HL-60 (cell line): ENCODE results near the gene PGAP3.

Source experiments
- DNase-seq, 2 experiments: peaks; one replicate each; pipeline ENCODE4 v3.0.0-alpha.2; 2010 to 2020; ENCODE audit warnings: low read depth in 1 of 2, low spot score in 1 of 2
- H3K27ac ChIP-seq: fragments of 250-450 bp; sonication (Bioruptor Pico); replicated peaks from 2 replicates; pipeline ENCODE4 v1.5.1; 2020; ENCODE audit warnings: mild to moderate bottlenecking, moderate library complexity
- H3K27me3 ChIP-seq: fragments of 250-450 bp; sonication (Bioruptor Pico); 2 replicates; pipeline ENCODE4 v1.5.1; 2021; ENCODE audit warnings: mild to moderate bottlenecking, moderate library complexity; ENCODE audit not compliant: insufficient read depth, poor library complexity, severe bottlenecking
- H3K4me3 ChIP-seq: replicated peaks from 2 replicates; pipeline ENCODE4 v1.5.1; 2011; ENCODE audit warnings: mild to moderate bottlenecking, control low read depth, low read length; ENCODE audit not compliant: insufficient read depth
- GABPA ChIP-seq: IDR thresholded peaks from 2 replicates; pipeline ENCODE4 v1.6.1; 2012; ENCODE audit warnings: low read depth
- POLR2AphosphoS5 ChIP-seq: IDR thresholded peaks from 2 replicates; pipeline ENCODE4 v1.6.1; 2012; ENCODE audit warnings: low read depth
- SPI1 ChIP-seq: IDR thresholded peaks from 2 replicates; pipeline ENCODE4 v1.6.1; 2012; ENCODE audit warnings: low read depth, mild to moderate bottlenecking, borderline replicate concordance
- TF ChIP-seq, protein P1 (sequence below): IDR thresholded peaks from 2 replicates; pipeline ENCODE4 v1.6.1; 2012; ENCODE audit warnings: low read depth; ENCODE audit not compliant: insufficient replicate concordance
- TF ChIP-seq, protein P2 (sequence below): IDR thresholded peaks from one replicate; pipeline ENCODE4 v1.5.1; 2011; ENCODE audit warnings: low read length, control low read depth, inconsistent platforms; ENCODE audit not compliant: insufficient read depth

The PGAP3 gene

DNA sequence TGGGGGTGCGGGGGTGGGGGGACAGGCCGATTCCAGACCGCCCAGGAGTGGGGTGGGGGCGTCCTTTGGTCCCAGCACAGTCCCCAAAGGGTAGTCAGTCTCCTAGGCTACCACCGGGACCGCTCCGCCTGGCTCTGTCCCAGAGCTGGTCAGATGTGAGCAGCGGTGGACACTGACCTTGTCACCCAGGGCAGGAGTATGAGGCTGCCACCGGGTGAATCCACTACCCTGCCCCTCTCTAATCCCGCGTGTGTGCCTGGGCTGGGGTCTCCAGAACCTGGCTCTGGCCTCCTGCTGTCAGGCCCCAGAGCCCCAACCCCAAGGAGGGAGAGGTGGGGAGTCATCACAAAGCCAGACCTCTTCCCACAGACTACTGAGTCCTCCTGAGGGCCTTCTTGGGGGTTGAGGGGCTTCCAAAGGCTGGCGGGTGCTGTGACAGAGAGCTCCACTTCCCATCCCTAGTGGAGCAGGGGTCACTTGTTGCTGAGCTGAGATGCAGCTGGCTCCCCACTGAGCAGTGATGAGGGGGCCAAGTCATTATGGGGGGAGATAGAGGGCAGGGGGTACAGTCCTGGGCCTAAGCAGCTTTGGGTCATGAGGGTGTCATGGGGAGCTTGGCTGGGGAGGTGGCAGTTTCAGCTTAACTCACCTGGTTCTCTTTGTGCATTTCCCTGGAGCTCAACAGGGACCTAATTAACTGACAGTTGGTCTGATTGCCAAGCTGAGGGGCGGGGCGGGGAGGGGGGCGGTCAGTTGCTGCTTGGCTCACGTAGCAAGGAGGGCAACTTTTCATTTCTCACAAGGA is 59.9 kb downstream of the PGAP3 start:
- TF ChIP-seq SPI1 (no peak), GABPA (no peak)
- DNase-seq: no peak
- H3K27me3 ChIP-seq: peaks cover 7% of the 10 kb centered on the region
- no peak overlapping the region for H3K27ac ChIP-seq
- H3K4me3 ChIP-seq: no peak overlapping the region

DNA sequence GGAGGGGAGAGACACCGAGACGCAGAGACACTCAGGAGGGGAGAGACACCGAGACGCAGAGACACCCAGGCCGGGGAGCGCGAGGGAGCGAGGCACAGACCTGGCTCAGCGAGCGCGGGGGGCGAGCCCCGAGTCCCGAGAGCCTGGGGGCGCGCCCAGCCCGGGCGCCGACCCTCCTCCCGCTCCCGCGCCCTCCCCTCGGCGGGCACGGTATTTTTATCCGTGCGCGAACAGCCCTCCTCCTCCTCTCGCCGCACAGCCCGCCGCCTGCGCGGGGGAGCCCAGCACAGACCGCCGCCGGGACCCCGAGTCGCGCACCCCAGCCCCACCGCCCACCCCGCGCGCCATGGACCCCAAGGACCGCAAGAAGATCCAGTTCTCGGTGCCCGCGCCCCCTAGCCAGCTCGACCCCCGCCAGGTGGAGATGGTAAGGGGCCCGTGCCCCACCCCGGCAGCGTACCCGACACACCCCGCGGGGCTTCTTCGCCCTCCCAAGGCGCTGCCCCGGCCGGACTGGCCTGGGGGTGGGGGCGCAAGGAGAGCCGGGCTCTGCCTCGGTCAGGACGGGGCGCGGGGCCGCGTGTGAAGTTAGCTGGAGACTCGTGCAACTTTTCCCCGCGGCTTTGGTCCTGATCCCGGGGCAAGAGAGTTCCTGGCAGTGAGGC is 60.7 kb downstream of the PGAP3 start:
- peaks cover 7% of the 10 kb centered on the region for H3K27me3 ChIP-seq
- no peak overlapping the region for H3K4me3 ChIP-seq
- TF ChIP-seq, protein P1, sequence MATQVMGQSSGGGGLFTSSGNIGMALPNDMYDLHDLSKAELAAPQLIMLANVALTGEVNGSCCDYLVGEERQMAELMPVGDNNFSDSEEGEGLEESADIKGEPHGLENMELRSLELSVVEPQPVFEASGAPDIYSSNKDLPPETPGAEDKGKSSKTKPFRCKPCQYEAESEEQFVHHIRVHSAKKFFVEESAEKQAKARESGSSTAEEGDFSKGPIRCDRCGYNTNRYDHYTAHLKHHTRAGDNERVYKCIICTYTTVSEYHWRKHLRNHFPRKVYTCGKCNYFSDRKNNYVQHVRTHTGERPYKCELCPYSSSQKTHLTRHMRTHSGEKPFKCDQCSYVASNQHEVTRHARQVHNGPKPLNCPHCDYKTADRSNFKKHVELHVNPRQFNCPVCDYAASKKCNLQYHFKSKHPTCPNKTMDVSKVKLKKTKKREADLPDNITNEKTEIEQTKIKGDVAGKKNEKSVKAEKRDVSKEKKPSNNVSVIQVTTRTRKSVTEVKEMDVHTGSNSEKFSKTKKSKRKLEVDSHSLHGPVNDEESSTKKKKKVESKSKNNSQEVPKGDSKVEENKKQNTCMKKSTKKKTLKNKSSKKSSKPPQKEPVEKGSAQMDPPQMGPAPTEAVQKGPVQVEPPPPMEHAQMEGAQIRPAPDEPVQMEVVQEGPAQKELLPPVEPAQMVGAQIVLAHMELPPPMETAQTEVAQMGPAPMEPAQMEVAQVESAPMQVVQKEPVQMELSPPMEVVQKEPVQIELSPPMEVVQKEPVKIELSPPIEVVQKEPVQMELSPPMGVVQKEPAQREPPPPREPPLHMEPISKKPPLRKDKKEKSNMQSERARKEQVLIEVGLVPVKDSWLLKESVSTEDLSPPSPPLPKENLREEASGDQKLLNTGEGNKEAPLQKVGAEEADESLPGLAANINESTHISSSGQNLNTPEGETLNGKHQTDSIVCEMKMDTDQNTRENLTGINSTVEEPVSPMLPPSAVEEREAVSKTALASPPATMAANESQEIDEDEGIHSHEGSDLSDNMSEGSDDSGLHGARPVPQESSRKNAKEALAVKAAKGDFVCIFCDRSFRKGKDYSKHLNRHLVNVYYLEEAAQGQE: no peak
- TF ChIP-seq GABPA (no peak), SPI1 (no peak), POLR2AphosphoS5 (no peak)
- TF ChIP-seq, protein P2, sequence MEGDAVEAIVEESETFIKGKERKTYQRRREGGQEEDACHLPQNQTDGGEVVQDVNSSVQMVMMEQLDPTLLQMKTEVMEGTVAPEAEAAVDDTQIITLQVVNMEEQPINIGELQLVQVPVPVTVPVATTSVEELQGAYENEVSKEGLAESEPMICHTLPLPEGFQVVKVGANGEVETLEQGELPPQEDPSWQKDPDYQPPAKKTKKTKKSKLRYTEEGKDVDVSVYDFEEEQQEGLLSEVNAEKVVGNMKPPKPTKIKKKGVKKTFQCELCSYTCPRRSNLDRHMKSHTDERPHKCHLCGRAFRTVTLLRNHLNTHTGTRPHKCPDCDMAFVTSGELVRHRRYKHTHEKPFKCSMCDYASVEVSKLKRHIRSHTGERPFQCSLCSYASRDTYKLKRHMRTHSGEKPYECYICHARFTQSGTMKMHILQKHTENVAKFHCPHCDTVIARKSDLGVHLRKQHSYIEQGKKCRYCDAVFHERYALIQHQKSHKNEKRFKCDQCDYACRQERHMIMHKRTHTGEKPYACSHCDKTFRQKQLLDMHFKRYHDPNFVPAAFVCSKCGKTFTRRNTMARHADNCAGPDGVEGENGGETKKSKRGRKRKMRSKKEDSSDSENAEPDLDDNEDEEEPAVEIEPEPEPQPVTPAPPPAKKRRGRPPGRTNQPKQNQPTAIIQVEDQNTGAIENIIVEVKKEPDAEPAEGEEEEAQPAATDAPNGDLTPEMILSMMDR: no peak
- no peak overlapping the region for H3K27ac ChIP-seq
- DNase-seq: no peak

DNA sequence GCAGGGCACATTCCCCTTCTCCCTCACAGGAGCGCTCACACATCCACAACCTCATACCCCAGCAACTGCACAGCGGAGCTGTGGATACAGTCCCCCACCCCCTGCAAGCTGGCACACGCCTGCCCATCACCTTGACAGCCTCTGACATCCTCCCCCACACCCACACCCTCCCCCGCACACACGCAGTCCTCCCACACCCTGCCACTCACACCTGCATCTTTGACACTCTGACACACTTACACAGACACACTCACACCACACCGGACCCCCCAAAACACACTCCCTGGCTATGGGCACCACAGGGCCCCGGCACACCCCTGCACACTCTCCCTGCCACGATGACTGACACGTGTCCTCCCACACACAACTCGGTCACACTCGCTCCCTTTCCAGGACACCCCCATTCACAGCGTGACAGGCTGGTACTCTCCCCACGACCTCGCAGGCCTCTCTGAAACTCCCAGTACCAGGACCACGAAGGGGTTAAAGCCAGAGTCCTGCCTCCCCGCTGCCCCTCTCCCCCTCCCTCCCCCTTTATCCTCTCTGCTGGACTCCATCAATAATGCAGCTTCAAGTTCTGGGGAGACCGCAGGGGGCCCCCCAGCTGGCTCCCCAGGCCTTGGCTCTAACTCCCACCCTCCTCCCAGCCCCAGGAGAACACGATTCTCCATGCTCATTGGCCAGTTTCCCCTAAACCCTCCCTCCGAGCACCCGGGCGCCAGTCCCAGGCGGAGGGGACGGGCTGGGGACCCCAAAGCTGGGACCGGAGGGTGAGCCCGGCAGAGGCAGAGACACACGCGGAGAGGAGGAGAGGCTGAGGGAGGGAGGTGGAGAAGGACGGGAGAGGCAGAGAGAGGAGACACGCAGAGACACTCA is 61.4 kb downstream of the PGAP3 start, which contains the start of gene PPP1R1B:
Gene PPP1R1B, plus strand, starts transcription at position 782 of the 876 bp plus-strand sequence. CDS start 441 bp downstream, outside the sequence.
- Histone ChIP-seq H3K27me3 (peaks cover 7% of the 10 kb centered on the region), H3K27ac (no peak within 1 kb of the TSS), H3K4me3 (no peak within 1 kb of the TSS)
- TF ChIP-seq, protein P1: no peak
- TF ChIP-seq, protein P2: no peak
- TF ChIP-seq GABPA (no peak), SPI1 (no peak), POLR2AphosphoS5 (no peak)
- DNase-seq: no peak

DNA sequence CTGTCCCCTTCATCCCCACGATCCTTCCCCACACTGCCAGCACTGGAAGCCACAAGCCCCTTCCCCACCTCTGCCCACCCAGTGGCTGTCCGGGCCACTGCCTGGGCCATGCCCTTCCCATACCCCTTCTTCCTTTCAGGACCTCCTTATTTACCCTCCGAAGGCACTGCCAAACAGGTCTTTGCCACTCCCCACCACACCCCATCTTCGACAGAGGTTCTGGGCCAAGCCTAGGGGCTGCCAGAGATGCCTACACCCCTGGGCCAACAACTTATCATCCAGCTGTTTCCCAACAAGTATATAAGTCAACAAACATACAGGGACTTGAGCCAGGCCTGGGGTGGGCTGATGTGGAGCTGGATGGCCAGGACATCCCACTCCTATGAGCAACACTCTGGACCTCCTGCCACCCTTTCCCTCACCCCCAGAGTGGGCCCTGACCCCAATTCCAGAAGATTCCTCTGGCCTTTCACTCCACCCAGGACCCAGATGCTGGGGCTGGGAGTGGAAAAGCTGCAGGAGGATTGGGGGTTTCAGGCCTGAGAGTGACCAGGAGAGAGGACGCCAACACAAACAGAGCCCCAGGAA is 62.6 kb downstream of the PGAP3 start:
- peaks cover 7% of the 10 kb centered on the region for H3K27me3 ChIP-seq

More for the DNA sequence above, 62.6 kb downstream of the PGAP3 start:
- no peak overlapping the region for H3K4me3 ChIP-seq
- H3K27ac ChIP-seq: no peak overlapping the region
- no peak for DNase-seq
- TF ChIP-seq, protein P2: no peak
- TF ChIP-seq SPI1: no peak
- TF ChIP-seq, protein P1: no peak
- TF ChIP-seq POLR2AphosphoS5: no peak
- TF ChIP-seq GABPA: no peak
